OCI-LY3 (cell line): ENCODE results near the gene IGF2.

Source experiments
- H2AFZ ChIP-seq: fragments of 200-600, 300-600 bp; shearing (Covaris generic); 2 replicates; pipeline ENCODE4 v1.6.0; 2014; ENCODE audit warnings: antibody characterized with exemption, low read depth, low read length
- H3K27ac ChIP-seq: fragments of 200-600, 300-600 bp; sonication (generic); 2 replicates; pipeline ENCODE4 v1.5.1; 2014; ENCODE audit warnings: mild to moderate bottlenecking, low read length, moderate library complexity, mixed read lengths
- H3K27me3 ChIP-seq: fragments of 200-600, 300-600 bp; sonication (generic); 2 replicates; pipeline ENCODE4 v1.6.1; 2014; ENCODE audit warnings: low read depth, low read length, mixed read lengths
- H3K36me3 ChIP-seq: fragments of 200-600, 300-600 bp; sonication (generic); replicated peaks from 2 replicates; pipeline ENCODE3; 2014; ENCODE audit warnings: low read depth, low read length, mixed read lengths
- H3K4me1 ChIP-seq: fragments of 300-600, 200-600 bp; sonication (generic); 2 replicates; pipeline ENCODE4 v1.6.1; 2014; ENCODE audit warnings: low read length, mixed read lengths
- H3K4me2 ChIP-seq: fragments of 200-600, 300-600 bp; sonication (generic); 2 replicates; pipeline ENCODE4 v1.6.1; 2014; ENCODE audit warnings: low read length, mixed read lengths
- H3K4me3 ChIP-seq: fragments of 300-600, 200-600 bp; sonication (generic); 2 replicates; pipeline ENCODE4 v1.5.1; 2014; ENCODE audit warnings: antibody characterized with exemption, mild to moderate bottlenecking, low read length, moderate library complexity
- H3K79me2 ChIP-seq: fragments of 300-600, 200-600 bp; shearing (Covaris generic); 2 replicates; pipeline ENCODE4 v1.6.1; 2014; ENCODE audit warnings: mild to moderate bottlenecking, low read length, mixed read lengths
- H3K9ac ChIP-seq: fragments of 300-600, 200-600 bp; shearing (Covaris generic); 2 replicates; pipeline ENCODE4 v1.6.0; 2014; ENCODE audit warnings: mild to moderate bottlenecking, low read length, moderate library complexity
- H3K9me3 ChIP-seq: fragments of 200-600, 300-600 bp; shearing (Covaris generic); 2 replicates; pipeline ENCODE4 v1.6.1; 2014; ENCODE audit warnings: low read length, mixed read lengths; ENCODE audit not compliant: insufficient read depth
- H4K20me1 ChIP-seq: fragments of 200-600, 300-600 bp; sonication (generic); 2 replicates; pipeline ENCODE4 v1.6.1; 2016; ENCODE audit warnings: low read length, mixed read lengths; ENCODE audit not compliant: insufficient read depth
- CTCF ChIP-seq: fragments of 200-600, 300-600 bp; sonication (generic); IDR thresholded peaks from 2 replicates; pipeline ENCODE4 v1.5.1; 2014; ENCODE audit warnings: antibody characterized with exemption, low read length, low read depth
- EZH2phosphoT487 ChIP-seq: fragments of 200-600 bp; shearing (Covaris generic); IDR thresholded peaks from 2 replicates; pipeline ENCODE4 v1.6.1; 2018; ENCODE audit warnings: antibody characterized with exemption, mixed run types, low read depth

Gene IGF2

GRCh38 chr11:2114430-2115241 is 24.6 kb downstream of the IGF2 start:
- no peak overlapping the region for H3K9ac ChIP-seq
- H3K9me3 ChIP-seq, result no peaks in the 10 kb centered on the region
- H3K27ac ChIP-seq, result no peak overlapping the region
- no peak overlapping the region for H3K4me2 ChIP-seq
- no peaks in the 10 kb centered on the region for H3K4me1 ChIP-seq
- no peaks in the 10 kb centered on the region for H3K79me2 ChIP-seq
- H2AFZ ChIP-seq, result no peak overlapping the region
- peaks cover 31% of the 10 kb centered on the region for H3K27me3 ChIP-seq
- H4K20me1 ChIP-seq, result no peaks in the 10 kb centered on the region
- no peak for TF ChIP-seq CTCF
- no peak for TF ChIP-seq EZH2phosphoT487
- H3K4me3 ChIP-seq, result no peak overlapping the region
- no peaks in the 10 kb centered on the region for H3K36me3 ChIP-seq

DNA sequence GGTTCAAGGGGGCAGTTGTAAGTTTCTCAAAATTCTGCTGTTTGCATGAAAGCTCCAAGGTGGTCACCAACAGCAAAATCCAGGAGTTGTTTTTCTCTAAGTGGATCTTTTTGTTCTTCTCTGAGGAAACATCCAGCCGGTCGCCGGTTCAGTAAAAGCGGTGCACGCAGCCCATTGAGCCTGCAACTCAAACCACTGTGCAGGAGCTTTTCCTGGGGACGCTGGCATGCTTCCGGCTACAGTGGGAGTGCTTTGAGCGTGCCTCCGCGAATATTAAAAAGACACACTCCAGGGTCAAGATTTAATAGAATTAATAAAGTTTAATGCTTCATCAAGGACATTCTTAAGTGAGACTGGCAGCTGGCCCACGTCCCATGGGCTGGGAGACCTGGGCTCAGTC is 25.4 kb downstream of the IGF2 start:
- H4K20me1 ChIP-seq, result no peaks in the 10 kb centered on the region
- H3K27ac ChIP-seq, result no peak overlapping the region
- peaks cover 30% of the 10 kb centered on the region for H3K27me3 ChIP-seq
- H3K9ac ChIP-seq, result no peak overlapping the region
- H3K36me3 ChIP-seq, result no peaks in the 10 kb centered on the region
- no peak overlapping the region for H3K4me3 ChIP-seq
- no peaks in the 10 kb centered on the region for H3K79me2 ChIP-seq
- no peaks in the 10 kb centered on the region for H3K4me1 ChIP-seq
- H3K4me2 ChIP-seq, result no peak overlapping the region
- H2AFZ ChIP-seq, result no peak overlapping the region
- TF ChIP-seq CTCF (no peak), EZH2phosphoT487 (no peak)
- H3K9me3 ChIP-seq, result no peaks in the 10 kb centered on the region

- peaks cover 8% of the 10 kb centered on the region; the same call in 1 of the 2 replicates for H3K27me3 ChIP-seq
Measured at GRCh38 chr11:2110521-2110920, 28.7 kb downstream of the IGF2 start.

More at GRCh38 chr11:2110521-2110920, 28.7 kb downstream of the IGF2 start:
- H3K4me1 ChIP-seq, result no peaks in the 10 kb centered on the region
- H3K79me2 ChIP-seq, result no peaks in the 10 kb centered on the region
- no peak overlapping the region for H3K4me2 ChIP-seq
- no peak overlapping the region for H3K4me3 ChIP-seq
- no peaks in the 10 kb centered on the region for H3K36me3 ChIP-seq
- H4K20me1 ChIP-seq, result no peaks in the 10 kb centered on the region
- no peak overlapping the region for H3K27ac ChIP-seq
- no peak overlapping the region for H2AFZ ChIP-seq
- TF ChIP-seq EZH2phosphoT487 (no peak), CTCF (no peak)
- no peak overlapping the region for H3K9ac ChIP-seq
- H3K9me3 ChIP-seq, result no peaks in the 10 kb centered on the region
